ENCODE measurements around the gene DPYSL3. TPM values are rescaled to one million over a fixed set of nuclear protein-coding genes. Genes with fewer than 3 reads are reported as not detected.

DPYSL3 gene
- 283 TPM for total RNA-seq

GRCh38 chr5:147509710-147510651 lies at the start of gene DPYSL3:
DPYSL3 (minus strand) TSS chr5:147510068; CDS start chr5:147509858, 210 bp downstream.

